Eye (tissue), 1 donor: Measurements from ENCODE around the gene HNRNPDL.

ENCODE experiments used
- DNase-seq: peaks from one replicate; pipeline ENCODE4 v3.0.0-alpha.2; 2015

The HNRNPDL gene

GRCh38 chr4:82381661-82382296 is 48.5 kb downstream of the HNRNPDL start:
- no peak for DNase-seq

- DNase-seq = no peak
Observed at GRCh38 chr4:82381235-82381634, 49.0 kb downstream of the HNRNPDL start.

- DNase-seq = no peak
Observed at GRCh38 chr4:82380831-82381230, 49.4 kb downstream of the HNRNPDL start.

- no peak for DNase-seq
Observed at GRCh38 chr4:82380344-82380743, 49.9 kb downstream of the HNRNPDL start.

- no peak for DNase-seq
Observed at GRCh38 chr4:82376109-82376508, 54.2 kb downstream of the HNRNPDL start.

- peak; percentile 99 for DNase-seq
Observed at GRCh38 chr4:82373816-82374625, 56.2 kb downstream of the HNRNPDL start, which contains the start of gene HNRNPD. TSS of gene HNRNPD (minus strand) at chr4:82373991. CDS start at chr4:82373678, 313 bp downstream.

GRCh38 chr4:82373486-82373815 is 56.8 kb downstream of the HNRNPDL start:
- DNase-seq = no peak
